Trophoblast cell (in vitro differentiated cells and primary cell): ENCODE data around the gene OR2T12.
"Not testable (repeated sequence)": the region's sequence is repeated elsewhere in the genome, so short reads cannot be mapped to it uniquely, and the experiment has no call there.

Experiments used
- DNase-seq, 2 donors: peaks; one replicate each; pipeline ENCODE4 v3.0.0-alpha.2; 2016
- H2AFZ ChIP-seq: 2 replicates; pipeline ENCODE4 v1.6.1; 2013; ENCODE audit warnings: low read length, moderate library complexity, mild to moderate bottlenecking; ENCODE audit not compliant: insufficient read depth, poor library complexity
- H2AK5ac ChIP-seq: 2 replicates; pipeline ENCODE4 v1.6.1; 2013; ENCODE audit warnings: mild to moderate bottlenecking, low read length
- H2BK120ac ChIP-seq: 2 replicates; pipeline ENCODE4 v1.6.1; 2013; ENCODE audit warnings: low read length, mild to moderate bottlenecking, moderate library complexity; ENCODE audit not compliant: insufficient read depth, poor library complexity
- H2BK12ac ChIP-seq: 2 replicates; pipeline ENCODE4 v1.6.1; 2013; ENCODE audit warnings: mild to moderate bottlenecking, low read length, moderate library complexity
- H2BK5ac ChIP-seq: 2 replicates; pipeline ENCODE4 v1.6.1; 2013; ENCODE audit warnings: low read length, low read depth, moderate library complexity, mild to moderate bottlenecking; ENCODE audit not compliant: poor library complexity
- H3K14ac ChIP-seq: 2 replicates; pipeline ENCODE4 v1.6.1; 2013; ENCODE audit warnings: mild to moderate bottlenecking, low read length
- H3K18ac ChIP-seq: 2 replicates; pipeline ENCODE4 v1.6.1; 2013; ENCODE audit warnings: mild to moderate bottlenecking, low read length
- H3K23ac ChIP-seq: 2 replicates; pipeline ENCODE4 v1.6.1; 2013; ENCODE audit warnings: low read length
- H3K27ac ChIP-seq: 2 replicates; pipeline ENCODE4 v1.5.1; 2013; ENCODE audit warnings: low read depth, mild to moderate bottlenecking, inconsistent platforms, low read length, moderate library complexity
- H3K27me3 ChIP-seq: 2 replicates; pipeline ENCODE4 v1.6.1; 2013; ENCODE audit warnings: inconsistent platforms, mild to moderate bottlenecking, low read length, moderate library complexity; ENCODE audit not compliant: insufficient read depth
- H3K36me3 ChIP-seq, 2 experiments: 1 replicate in 1 of 2; 2 replicates in 1 of 2; pipeline ENCODE4 v1.6.1; 2013; ENCODE audit warnings: low read length in 2 of 2, mild to moderate bottlenecking in 2 of 2, moderate library complexity in 1 of 2; ENCODE audit not compliant: insufficient read depth in 2 of 2, control insufficient read depth in 1 of 2
- H3K4ac ChIP-seq: 2 replicates; pipeline ENCODE4 v1.6.1; 2013; ENCODE audit warnings: low read depth, mild to moderate bottlenecking, low read length, moderate library complexity
- H3K4me1 ChIP-seq, 2 experiments: 1 replicate in 1 of 2; 2 replicates in 1 of 2; pipeline ENCODE4 v1.6.1; 2013; ENCODE audit warnings: low read length in 2 of 2, mild to moderate bottlenecking in 2 of 2, moderate library complexity in 1 of 2; ENCODE audit not compliant: insufficient read depth in 2 of 2, control insufficient read depth in 1 of 2
- H3K4me2 ChIP-seq: 2 replicates; pipeline ENCODE4 v1.6.1; 2013; ENCODE audit warnings: inconsistent platforms, mild to moderate bottlenecking, low read length, moderate library complexity
- H3K4me3 ChIP-seq: 2 replicates; pipeline ENCODE4 v1.5.1; 2013; ENCODE audit warnings: mild to moderate bottlenecking, low read depth, low read length, inconsistent platforms
- H3K79me1 ChIP-seq: one replicate; pipeline ENCODE4 v1.6.1; 2013; ENCODE audit warnings: low read length
- H3K79me2 ChIP-seq: 2 replicates; pipeline ENCODE4 v1.6.1; 2013; ENCODE audit warnings: low read length, mild to moderate bottlenecking; ENCODE audit not compliant: control insufficient read depth, insufficient read depth, poor library complexity
- H3K9ac ChIP-seq: 2 replicates; pipeline ENCODE4 v1.6.1; 2013; ENCODE audit warnings: mild to moderate bottlenecking, low read length
- H3K9me3 ChIP-seq: 2 replicates; pipeline ENCODE4 v1.6.1; 2013; ENCODE audit warnings: low read depth, mild to moderate bottlenecking, control low read depth, inconsistent platforms, low read length; ENCODE audit not compliant: insufficient read depth
- H4K12ac ChIP-seq: 2 replicates; pipeline ENCODE4 v1.6.1; 2013; ENCODE audit warnings: low read depth, mild to moderate bottlenecking, low read length, moderate library complexity
- H4K8ac ChIP-seq: 2 replicates; pipeline ENCODE4 v1.6.1; 2013; ENCODE audit warnings: low read depth, mild to moderate bottlenecking, low read length, moderate library complexity
- H4K91ac ChIP-seq: one replicate; pipeline ENCODE4 v1.6.1; 2013; ENCODE audit warnings: low read depth, mild to moderate bottlenecking, low read length, moderate library complexity
- WGBS: extraction: QIAGEN DNeasy Blood & Tissue Kit; methylation state at CpG from one replicate; pipeline ENCODE4 v1.1.7; 2013; ENCODE audit warnings: missing lambda C conversion rate; ENCODE audit not compliant: insufficient read length, insufficient coverage; ENCODE audit errors: extremely low coverage; 5-methylcytosine and 5-hydroxymethylcytosine counted together

The OR2T12 gene

DNA sequence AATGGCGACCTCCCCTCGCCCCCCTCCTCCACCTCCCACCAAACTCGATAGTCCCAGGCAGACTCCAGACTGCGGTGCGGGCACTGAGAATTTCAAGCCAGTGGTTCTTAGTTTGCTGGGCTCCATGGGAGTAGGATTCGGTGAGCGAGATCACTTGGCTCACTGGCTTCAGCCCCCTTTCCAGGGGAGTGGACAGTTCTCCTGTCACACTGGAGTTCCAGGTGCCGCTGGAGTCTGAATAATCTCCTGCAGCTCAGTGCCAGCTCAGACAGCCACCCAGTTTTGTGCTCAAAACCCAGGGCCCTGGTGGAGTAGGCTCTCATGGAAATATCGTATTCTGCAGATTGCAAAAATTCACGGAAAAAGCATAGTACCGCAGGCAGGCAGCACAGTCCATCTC lies 13.6 kb upstream of the OR2T12 start:
- Histone ChIP-seq H2BK120ac (no peak overlapping the region), H3K9ac (no peak overlapping the region), H3K9me3 (peaks cover 22% of the 10 kb centered on the region), H3K27me3 (no peaks in the 10 kb centered on the region), H3K4me2 (no peak overlapping the region), H3K23ac (no peak overlapping the region), H2AFZ (no peak overlapping the region), H3K27ac (no peak overlapping the region), H3K79me2 (no peaks in the 10 kb centered on the region), H3K36me3 (no peaks in the 10 kb centered on the region), H3K18ac (no peak overlapping the region), H4K8ac (no peak overlapping the region), H3K14ac (no peak overlapping the region), H2BK12ac (no peak overlapping the region), H3K4me3 (no peak overlapping the region), H2AK5ac (no peak overlapping the region), H3K79me1 (no peaks in the 10 kb centered on the region), H3K4me1 (no peaks in the 10 kb centered on the region), H3K4ac (no peak overlapping the region), H4K91ac (no peak overlapping the region), H2BK5ac (no peak overlapping the region), H4K12ac (no peak overlapping the region)
- no CpG with 5 or more reads among the region's 11 CpGs for WGBS
- no peak for DNase-seq

DNA sequence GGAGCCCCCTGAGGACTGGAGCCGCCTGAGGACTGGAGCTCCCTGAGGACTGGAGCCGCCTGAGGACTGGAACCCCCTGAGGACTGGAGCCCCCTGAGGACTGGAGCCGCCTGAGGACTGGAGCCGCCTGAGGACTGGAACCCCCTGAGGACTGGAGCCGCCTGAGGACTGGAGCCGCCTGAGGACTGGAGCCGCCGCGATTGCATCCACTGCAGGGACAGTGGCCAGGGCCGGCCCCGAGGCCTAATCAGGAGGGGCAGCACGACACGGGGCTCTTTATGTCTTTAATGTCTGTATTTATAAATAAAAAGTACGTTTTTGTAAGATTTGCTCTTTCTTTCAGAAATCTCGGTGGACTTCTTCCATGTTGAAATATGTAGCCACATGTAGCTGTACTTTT lies 3.5 kb upstream of the OR2T12 start:
- not testable (repeated sequence) for H3K18ac ChIP-seq, H3K4me2 ChIP-seq, H3K27ac ChIP-seq, H4K91ac ChIP-seq, H3K79me2 ChIP-seq, H3K9me3 ChIP-seq, H2AFZ ChIP-seq, H2BK120ac ChIP-seq, H2AK5ac ChIP-seq, H3K79me1 ChIP-seq, DNase-seq, H4K12ac ChIP-seq, H2BK5ac ChIP-seq, H4K8ac ChIP-seq, H3K4me3 ChIP-seq, H3K4me1 ChIP-seq, H3K27me3 ChIP-seq, H3K9ac ChIP-seq, H3K4ac ChIP-seq, H3K23ac ChIP-seq, H3K14ac ChIP-seq, H2BK12ac ChIP-seq, H3K36me3 ChIP-seq
- WGBS = no CpG with 5 or more reads among the region's 15 CpGs

DNA sequence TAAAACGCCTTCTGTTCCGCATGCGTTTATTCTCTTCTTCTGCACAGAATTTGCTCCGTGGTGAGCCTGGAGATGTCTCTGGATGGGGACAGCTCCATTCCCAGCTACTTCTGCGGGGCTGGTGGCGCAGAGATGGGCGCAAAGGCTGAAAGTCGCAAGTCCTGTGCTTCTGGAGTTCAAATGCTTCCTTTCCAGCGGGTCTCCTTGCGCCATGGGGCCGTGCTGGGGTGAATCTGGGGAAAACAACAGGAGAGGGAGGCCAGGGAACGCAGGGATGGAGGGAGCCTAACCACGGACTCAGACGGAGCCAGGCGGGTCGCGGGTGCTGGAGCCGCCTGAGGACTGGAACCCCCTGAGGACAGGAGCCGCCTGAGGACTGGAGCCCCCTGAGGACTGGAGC lies 2.9 kb upstream of the OR2T12 start:
- Histone ChIP-seq H3K4me2 (no peak overlapping the region), H4K8ac (no peak overlapping the region), H2BK120ac (no peak overlapping the region), H3K4me3 (no peak overlapping the region), H3K4me1 (no peaks in the 10 kb centered on the region), H4K91ac (no peak overlapping the region), H3K14ac (no peak overlapping the region), H2BK12ac (no peak overlapping the region), H3K9me3 (peaks cover 10% of the 10 kb centered on the region), H3K23ac (no peak overlapping the region), H3K9ac (no peak overlapping the region), H3K79me2 (no peaks in the 10 kb centered on the region), H4K12ac (no peak overlapping the region), H3K4ac (no peak overlapping the region), H3K79me1 (no peaks in the 10 kb centered on the region), H2BK5ac (no peak overlapping the region), H2AFZ (no peak overlapping the region), H3K27ac (no peak overlapping the region), H3K27me3 (no peaks in the 10 kb centered on the region), H2AK5ac (no peak overlapping the region), H3K36me3 (no peaks in the 10 kb centered on the region), H3K18ac (no peak overlapping the region)
- no CpG with 5 or more reads among the region's 19 CpGs for WGBS
- DNase-seq = no peak

DNA sequence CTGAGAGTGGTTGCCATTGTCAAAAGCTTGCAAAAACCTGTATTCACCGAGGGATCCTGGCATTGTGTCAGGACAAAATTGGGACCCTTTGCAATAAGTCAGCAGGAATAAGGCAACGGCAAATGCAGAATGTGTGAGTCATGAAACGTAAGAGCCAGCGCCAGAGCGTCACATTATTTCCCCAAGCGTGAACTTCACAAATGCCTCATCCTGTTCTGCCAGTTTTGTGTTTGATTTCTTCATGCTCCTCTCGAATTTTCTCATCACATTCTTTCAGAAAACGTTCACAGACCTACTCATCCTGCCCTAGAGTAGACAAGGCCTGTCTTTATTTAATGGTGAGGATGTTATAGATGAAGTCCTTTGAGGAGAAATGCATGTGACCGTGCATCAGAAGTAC lies 2.4 kb upstream of the OR2T12 start:
- H3K4me1 ChIP-seq, H3K4ac ChIP-seq, H3K9me3 ChIP-seq, H4K8ac ChIP-seq, H3K27me3 ChIP-seq, H3K4me2 ChIP-seq, H3K23ac ChIP-seq, H2AK5ac ChIP-seq, H2AFZ ChIP-seq, H3K9ac ChIP-seq, H3K4me3 ChIP-seq, H3K14ac ChIP-seq, H3K36me3 ChIP-seq, H4K12ac ChIP-seq, H4K91ac ChIP-seq, H3K27ac ChIP-seq, H3K18ac ChIP-seq, H2BK12ac ChIP-seq, H2BK5ac ChIP-seq, H3K79me2 ChIP-seq, H2BK120ac ChIP-seq, H3K79me1 ChIP-seq: not testable (repeated sequence)
- DNase-seq = peak in 1 of 2 donors; percentile 1
- WGBS = no CpG with 5 or more reads among the region's 9 CpGs
